A673 (cell line): ENCODE data around the gene TAL1.

ENCODE experiments used
- EZH2 ChIP-seq: fragments of 200-600 bp; sonication (generic); IDR thresholded peaks from 2 replicates; pipeline ENCODE4 v1.6.1; 2017; ENCODE audit warnings: borderline replicate concordance, low read depth, mild to moderate bottlenecking, mixed read lengths, antibody characterized with exemption, low read length; ENCODE audit not compliant: poor library complexity, severe bottlenecking
- TF ChIP-seq, protein P1 (sequence below): fragments of 300-800, 200-600 bp; sonication (generic); conservative IDR thresholded peaks from 2 replicates; pipeline ENCODE4 v1.5.1; 2017; ENCODE audit warnings: low read depth, mild to moderate bottlenecking, antibody characterized with exemption, low read length, moderate library complexity, mixed read lengths

DNA sequence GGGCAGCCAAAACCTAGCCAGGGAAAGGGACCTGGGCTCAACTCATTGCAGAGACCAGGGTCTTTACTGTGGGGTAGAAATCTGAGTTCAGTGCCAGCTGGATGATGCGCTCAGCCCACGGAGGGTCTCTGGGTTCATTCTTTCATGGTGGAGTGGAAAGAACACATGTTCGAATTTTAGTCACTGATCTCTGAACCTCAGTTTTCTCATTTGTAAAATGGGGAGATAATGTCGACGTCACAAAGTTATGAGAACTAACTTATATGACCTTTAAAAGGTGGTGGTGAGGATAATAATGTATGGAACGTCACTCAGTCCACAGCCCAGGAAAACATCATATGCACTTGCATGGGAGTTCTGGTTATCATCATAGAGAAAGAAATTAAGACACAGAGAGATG is 1.2 kb upstream of the TAL1 start:
- TF ChIP-seq, protein P1, sequence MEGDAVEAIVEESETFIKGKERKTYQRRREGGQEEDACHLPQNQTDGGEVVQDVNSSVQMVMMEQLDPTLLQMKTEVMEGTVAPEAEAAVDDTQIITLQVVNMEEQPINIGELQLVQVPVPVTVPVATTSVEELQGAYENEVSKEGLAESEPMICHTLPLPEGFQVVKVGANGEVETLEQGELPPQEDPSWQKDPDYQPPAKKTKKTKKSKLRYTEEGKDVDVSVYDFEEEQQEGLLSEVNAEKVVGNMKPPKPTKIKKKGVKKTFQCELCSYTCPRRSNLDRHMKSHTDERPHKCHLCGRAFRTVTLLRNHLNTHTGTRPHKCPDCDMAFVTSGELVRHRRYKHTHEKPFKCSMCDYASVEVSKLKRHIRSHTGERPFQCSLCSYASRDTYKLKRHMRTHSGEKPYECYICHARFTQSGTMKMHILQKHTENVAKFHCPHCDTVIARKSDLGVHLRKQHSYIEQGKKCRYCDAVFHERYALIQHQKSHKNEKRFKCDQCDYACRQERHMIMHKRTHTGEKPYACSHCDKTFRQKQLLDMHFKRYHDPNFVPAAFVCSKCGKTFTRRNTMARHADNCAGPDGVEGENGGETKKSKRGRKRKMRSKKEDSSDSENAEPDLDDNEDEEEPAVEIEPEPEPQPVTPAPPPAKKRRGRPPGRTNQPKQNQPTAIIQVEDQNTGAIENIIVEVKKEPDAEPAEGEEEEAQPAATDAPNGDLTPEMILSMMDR: no peak
- TF ChIP-seq EZH2: no peak
